Dermis microvascular lymphatic vessel endothelial cell (primary cell): ENCODE measurements around the gene CCDC127. TPM values are rescaled to one million over a fixed set of nuclear protein-coding genes. Genes with fewer than 3 reads are reported as not detected.
"Not testable (repeated sequence)": the region's sequence is repeated elsewhere in the genome, so short reads cannot be mapped to it uniquely, and the experiment has no call there.

Source experiments
- DNase-seq, 2 donors: peaks; one replicate each; pipeline versions ENCODE4 v3.0.0 to v3.0.0-alpha.2; 2010; ENCODE audit warnings: low read depth in 2 of 2
- total RNA-seq: library from RNA; depleted of rRNA; stranded (reverse); fragments of >200 nt; gene quantifications from 2 replicates; pipeline ENCODE4 v1.2.1, GENCODE V29; 2014

The CCDC127 gene
- total RNA-seq, 1 donor from 2014 or later: 3.6 TPM

DNA sequence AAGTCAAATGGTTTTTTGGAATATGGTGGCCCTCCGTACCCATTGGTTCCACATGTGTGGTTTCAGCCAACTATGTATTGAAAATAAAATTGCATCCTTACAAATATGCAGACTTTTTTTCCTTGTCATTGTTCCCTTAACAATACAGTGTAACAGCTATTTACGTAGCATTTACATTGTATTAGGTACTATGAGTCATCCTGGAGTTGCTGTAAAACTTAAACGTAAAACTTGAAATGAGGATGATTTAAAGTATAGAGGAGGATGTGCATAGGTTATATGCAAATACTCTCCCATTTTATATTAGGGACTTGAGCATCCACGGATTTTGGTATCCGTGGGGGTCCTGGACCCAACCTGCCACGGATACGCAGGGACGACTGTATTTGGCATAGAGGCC is 16.5 kb upstream of the CCDC127 start:
- peak in 1 of 2 donors; percentile 20 for DNase-seq

DNA sequence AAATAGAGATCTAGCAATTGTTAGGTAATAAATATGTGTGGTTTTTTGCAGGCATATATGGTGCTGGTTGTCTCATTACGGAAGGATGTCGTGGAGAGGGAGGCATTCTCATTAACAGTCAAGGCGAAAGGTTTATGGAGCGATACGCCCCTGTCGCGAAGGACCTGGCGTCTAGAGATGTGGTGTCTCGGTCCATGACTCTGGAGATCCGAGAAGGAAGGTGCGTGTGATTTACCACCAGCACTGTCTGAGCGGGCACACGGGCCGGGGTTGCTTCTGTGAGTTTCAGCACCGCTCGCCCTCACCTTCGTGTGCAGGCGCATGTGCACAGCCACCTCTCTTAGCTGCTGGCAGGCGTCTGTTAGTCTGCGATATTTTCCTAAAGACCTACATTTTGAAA is 15.5 kb upstream of the CCDC127 start:
- DNase-seq: not testable (repeated sequence)

DNA sequence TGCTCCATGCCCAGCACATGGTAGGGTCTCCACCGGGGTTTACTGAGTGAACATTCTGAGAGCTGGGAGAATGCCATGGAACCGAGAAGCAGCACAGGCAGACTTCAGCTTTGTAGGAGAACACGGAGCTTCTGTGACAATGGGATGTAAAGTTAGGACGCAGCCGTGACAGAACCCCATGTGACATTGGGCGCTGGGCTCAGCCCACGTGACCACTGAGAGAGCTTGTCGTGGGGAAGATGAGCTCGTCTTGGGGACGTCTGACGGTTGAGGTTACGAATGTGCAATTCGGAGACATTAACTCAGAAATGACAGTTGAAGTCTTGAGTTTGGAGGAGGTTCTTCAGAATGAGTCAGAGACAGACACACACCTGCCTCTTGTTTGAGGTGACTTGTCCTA is 13.7 kb upstream of the CCDC127 start:
- DNase-seq: no peak

DNA sequence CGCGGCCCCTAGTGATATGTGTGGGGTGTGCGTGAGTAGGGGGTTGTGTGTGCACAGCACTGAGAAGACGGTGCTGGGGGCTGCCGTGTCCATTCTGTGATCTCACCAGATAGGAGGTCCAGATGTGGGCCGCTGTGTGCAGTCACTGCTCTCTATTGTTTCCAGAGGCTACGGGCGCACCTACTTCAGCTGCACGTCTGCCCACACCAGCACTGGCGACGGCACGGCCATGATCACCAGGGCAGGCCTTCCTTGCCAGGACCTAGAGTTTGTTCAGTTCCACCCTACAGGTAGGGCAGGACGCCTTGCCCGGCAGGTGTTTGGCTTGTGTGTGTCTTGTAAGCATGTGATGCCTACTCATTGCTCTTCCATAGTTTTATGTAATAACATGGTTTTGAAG is 12.8 kb upstream of the CCDC127 start:
- no peak for DNase-seq

DNA sequence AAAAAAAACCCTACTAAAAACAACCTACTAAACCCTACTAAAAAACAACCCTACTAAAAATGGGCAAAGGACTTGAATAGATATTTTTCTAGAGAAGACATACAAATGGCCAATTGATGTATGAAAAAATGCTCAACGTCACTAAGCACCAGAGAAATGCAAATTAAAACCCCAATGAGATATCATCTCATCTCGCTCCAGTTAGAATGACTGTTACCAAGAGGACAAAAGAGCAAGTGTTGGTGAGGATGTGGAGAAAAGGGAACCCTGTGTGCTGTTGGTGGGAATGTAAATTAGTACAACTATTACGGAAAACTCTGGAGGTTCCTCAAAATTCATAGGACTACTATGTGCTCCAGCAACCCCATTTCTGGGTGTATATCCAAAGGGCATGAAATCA is 10.9 kb upstream of the CCDC127 start:
- DNase-seq: no peak

DNA sequence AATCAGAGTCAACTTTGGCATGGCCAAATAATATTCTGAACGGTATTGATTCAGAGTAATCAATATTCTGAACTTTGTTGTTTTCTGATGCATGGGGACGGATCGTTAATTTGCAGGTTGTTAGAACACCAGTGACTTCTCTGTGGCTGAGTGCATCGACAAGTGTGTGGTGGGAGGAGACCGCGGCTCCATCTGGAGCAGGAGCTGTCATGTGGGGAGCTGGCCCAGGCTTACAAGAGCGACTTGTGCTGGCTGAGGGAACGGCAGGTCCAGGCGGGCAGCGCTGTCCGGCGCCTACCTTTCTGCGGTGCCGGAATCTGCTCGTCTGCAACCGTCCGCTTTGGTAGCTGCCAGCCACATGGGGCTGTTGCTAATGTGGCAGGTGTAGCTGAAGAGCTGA is 9.4 kb upstream of the CCDC127 start:
- DNase-seq: not testable (repeated sequence)

DNA sequence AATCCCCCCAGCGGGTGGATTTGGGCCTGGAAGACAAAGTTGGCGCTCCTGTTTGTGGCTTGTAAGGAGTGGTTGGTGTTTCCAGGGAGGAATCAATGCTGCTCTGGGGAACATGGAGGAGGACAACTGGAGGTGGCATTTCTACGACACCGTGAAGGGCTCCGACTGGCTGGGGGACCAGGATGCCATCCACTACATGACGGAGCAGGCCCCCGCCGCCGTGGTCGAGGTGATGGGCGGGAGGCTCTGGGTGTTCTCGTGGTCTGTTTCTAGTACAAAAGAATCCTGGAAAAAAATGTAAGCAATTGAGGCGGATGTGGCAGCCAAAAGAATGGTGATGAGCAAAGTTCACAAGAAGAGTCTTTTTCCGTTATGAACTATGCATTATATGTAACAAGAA is 7.4 kb upstream of the CCDC127 start:
- DNase-seq: no peak

DNA sequence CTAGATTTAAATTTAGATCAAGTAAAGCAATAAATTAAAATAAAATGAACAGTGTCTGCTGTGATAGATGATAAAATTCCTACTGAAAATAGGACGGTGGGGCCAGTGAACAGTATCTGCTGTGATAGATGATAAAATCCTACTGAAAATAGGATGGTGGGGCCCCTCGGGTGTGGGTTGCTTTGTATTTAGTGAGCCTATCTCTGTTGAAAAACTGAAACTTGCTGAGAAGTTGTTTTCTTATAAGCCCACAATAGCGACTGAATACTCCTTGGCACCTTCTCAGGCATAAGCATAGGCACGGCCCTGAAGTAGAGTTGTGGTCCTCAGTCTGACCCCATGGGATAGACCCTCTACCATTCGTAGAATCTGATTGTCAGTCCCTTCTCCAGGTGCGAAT is 5.8 kb upstream of the CCDC127 start:
- no peak for DNase-seq

DNA sequence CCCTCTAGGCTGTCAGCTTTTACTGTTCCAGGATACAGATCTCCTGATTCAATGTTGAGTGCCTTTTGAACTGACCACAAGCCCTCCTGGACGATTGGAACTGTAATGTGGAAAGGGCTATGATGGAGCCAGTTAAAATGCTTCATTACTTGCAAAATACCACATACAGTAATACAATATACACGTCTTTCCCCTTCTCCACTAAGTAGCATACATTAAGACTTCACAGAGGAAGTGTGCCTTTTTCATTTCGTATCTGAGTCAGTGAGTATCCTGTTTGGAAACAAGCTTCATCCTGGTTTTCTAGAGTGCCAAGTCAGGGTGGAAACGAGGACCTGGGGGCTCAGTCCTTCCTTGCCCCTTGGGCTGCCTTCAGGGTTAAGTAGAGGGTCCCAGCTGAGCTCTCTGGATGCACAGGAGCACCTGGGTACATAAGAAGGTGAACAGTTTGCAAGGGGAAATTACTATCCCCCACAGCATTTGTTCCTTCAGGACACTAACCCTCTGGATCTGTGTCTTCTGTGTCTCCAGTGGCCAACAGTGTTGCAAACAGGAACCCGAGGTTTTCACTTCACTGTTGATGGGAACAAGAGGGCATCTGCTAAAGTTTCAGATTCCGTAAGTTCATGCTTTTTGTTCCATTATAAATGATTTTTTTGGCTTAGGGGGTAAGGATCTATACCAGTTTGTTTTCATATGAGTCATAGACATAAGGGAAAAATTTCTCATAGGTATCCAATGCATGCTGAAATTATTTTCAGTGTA is 5.2 kb upstream of the CCDC127 start:
- peak in 1 of 2 donors; percentile 70 for DNase-seq

DNA sequence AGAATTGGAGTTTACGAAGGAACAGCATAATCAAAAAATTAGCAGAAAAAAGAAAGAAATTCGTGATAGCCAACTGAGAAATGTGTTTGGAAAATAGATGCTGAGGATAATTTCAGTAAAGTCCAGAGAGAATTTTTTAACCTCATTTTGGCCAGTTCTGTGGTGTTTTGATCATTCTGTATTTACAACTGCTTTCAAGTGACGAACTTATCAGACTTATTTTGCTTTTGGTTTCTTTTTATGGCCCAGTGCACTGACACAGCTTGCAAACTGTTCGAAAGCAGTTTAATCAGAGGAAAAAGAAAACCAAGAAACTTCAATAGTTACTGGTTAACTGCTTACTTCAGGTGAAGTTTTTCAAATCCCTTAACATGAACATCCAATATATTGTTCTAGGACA is 2.0 kb upstream of the CCDC127 start:
- DNase-seq: no peak

DNA sequence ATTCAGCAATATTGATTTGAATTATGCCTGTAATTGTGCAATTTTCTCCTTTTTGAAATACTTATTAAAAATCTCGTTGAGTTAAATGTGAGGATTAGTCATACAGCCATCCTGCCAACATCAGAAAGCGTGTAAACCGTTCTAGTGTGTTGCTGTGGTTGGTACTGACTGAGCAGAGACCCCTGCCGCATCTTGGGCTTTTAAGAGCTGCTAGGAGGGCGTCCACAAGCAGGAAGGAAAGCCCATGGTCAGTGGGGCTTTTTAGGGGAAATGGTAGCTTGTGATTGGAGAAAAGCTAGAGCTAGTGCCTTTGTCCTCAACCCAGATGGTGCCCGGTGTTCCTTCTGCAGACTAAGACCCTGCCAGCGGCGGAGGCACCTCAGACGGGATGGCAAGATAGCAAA is 1.5 kb upstream of the CCDC127 start:
- peak in 1 of 2 donors; percentile 63 for DNase-seq

DNA sequence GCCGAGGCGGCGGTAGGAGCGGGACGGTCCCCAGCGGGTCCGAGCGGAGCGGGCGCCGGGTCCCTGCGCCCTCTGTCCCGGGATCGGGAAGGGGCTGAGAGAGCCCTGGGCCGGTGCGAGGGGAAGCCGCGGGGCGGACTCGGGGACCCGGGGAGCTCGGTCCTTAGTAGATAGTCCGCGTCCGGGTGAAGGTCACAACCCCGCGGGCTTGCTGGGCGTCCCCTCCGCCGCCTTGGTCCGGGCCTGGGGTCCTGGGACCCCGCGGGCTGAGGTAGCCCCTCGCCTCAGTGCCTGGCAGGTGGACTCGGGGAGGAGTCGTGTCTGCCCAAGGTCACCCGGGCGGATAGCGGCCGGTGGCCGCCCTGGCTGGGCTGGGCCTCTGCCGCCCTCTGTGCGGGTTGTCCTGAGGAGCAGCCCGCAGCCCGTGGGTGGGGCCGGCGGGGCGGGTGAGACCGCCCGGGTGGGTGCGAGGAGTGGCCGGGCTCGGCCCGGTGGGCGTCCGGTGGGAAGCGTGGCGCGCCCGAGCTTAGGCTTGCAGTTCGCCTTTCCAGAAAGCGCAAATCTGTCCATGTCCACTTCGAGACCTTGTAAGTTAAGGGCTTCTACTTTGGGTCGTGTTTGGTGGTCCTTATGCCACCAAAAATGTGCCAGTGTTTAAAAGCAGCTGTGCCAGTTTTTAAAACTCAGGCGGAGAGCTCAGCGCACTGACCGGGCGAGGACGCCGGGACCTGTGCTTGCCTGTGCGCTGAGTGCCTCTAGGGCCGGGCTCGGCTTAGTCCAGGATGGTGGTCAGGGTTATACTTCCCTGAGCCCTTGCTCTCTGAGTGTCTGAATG is 721 bp upstream of the CCDC127 start:
- DNase-seq: peak in 1 of 2 donors; percentile 47

DNA sequence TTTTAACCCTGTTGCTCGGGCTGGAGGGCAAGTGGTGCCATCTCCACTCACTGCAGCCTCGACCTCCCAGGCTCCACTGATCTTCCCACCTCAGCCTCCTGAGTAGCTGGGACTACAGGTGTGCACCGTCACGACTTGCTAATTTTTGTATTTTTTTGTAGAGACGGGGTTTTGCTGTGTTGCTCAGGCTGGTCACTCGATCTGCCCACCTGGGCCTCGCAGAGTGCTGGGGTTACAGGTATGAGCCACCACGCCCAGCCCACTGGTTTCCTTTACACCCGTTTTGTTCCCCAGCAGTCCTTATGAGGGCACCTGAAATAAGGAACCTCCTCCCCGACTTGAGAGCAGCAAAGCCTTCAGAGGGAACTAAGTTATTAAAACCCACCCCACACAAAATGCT is 1.9 kb downstream of the CCDC127 start:
- DNase-seq: not testable (repeated sequence)

DNA sequence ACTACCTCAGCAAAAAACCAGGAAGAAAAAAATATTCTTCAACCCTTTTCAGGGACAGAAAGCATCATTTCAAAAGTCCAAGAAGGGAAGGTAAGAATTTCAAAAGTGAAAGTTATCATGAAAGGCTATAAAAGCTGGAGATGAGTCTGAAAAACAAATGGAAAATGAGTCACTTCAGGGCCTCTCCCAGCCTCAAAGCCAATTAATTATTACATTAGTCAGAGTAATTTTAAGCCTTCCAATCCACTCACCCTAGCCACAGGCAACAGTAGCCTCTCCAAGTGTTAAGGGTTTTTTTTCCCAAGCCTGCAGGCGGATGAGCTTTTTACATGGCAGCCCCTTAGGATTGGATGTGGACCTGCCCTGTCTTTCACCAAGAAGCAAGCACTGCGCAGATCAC is 2.7 kb downstream of the CCDC127 start:
- DNase-seq: not testable (repeated sequence)

DNA sequence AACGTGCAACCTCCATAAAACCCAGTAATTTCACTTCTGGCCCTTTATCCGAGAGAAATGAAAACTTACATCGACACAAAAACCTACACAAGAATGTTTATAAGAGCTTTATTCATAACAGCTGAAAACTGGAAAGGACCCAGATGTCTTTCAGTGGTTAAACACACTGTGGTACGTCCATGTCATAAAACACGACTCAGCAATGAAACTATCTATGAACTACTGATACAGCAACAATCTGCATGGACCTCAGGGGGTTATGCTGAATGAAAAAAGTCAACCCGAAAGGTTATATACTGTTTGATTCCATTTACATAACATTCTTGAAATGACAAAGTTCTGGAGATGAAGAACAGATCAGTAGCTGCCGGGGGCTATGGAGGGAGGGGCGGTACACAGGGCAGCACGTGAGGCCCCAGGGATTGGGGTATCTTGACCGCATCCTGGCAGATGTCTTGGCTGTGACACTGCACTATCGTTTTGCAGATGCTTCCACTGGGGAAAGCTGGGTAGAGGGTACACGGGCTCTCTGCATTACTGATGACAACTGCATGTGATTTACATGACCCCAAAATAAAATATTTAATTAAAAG is 4.1 kb downstream of the CCDC127 start:
- no peak for DNase-seq

DNA sequence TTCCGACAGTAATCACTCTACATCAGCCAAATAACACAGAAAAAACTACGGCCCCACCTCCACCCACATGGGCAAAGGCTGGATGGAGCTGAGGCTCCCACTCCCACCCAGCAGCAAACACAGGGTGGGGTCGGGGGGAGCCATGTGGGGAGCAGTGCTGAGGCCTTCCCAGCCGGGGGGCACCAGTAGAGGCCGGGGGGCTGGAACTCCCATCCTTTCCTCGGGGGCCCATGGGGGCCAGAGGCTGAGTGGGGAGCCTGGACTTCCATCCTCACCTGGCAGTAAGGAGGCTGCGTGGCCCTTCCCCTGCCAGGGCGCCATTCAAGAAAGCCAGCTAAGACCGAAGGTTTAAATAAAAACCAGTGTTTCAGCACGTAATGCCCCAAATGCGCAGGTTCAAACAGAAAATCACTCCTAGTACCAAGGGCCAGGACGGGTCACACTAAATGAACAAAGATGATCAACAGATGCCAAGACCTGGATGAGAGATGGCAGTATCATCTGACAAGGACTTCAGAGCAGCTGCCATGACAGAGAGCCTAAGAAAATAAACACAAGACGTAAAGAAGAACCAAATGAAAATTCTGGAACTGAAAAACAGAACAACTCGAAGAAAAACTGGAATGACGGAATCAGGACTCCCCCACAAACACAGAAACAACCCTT is 9.4 kb downstream of the CCDC127 start:
- DNase-seq: no peak

DNA sequence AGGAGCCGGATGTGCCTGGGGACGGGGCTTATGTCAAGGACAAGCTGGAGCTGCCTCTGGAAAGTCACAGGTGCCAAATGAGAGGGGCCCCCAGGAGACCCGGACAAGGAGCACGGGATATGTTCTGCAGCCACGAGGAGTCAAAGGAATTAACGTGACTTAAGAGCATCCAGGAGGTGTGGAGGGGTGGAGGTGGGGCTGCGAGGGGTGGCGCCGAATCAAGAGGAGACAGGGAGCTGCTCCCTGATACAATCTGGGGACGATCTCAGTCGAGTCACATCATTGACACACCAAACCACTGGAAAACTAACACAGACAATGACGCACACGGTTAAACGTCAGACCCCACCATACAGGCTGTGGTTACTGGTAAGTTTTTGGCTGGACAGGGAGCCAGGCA is 10.4 kb downstream of the CCDC127 start:
- no peak for DNase-seq

DNA sequence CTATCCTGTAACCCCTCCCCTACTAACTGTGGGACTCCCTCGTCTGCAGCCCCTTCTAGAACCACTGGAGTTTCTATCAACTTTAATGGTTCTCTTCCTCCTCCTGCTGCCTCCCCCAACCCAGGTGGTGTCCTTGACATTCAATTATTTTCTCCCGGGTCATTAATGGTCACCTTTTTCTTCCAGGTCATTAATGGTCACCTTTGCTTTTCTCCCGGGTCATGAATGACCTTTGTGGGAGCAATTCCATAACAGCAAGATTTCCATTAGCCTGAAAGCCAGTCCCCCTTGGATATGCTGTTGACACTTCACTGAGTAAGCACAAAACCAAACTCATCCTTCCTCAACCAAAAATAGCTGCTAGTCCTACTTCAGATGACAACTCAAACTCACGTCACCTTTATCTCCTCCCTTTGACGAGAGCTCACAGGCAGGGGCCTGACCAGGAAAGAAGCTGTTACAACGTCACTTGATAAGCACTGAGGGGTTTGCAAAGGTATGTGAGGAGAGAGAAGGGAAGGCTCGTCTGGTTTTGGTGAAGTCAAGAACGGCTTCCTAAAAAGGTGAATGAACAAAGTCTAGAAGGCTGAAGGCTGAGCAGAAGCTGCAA is 10.9 kb downstream of the CCDC127 start:
- DNase-seq: no peak

DNA sequence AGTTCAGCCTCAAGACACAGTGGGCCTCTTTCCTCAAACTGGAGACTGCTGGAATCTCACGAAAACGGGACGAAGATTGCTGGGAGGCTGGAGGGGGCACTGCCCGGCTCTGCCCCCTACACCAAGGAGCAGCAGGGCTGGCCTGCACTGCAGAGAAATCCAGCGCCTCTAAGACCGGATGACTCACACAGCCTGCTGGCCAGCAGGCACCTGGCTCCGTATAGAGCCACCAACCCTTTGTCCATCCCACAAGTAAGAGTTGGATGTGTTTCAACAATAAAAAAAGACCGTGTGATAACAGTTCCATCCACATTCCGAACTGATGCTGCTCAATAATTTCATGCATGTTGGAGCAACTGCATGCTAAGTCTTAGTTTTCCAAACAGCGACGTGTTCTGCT is 11.5 kb downstream of the CCDC127 start:
- DNase-seq: peak in 1 of 2 donors; percentile 47

DNA sequence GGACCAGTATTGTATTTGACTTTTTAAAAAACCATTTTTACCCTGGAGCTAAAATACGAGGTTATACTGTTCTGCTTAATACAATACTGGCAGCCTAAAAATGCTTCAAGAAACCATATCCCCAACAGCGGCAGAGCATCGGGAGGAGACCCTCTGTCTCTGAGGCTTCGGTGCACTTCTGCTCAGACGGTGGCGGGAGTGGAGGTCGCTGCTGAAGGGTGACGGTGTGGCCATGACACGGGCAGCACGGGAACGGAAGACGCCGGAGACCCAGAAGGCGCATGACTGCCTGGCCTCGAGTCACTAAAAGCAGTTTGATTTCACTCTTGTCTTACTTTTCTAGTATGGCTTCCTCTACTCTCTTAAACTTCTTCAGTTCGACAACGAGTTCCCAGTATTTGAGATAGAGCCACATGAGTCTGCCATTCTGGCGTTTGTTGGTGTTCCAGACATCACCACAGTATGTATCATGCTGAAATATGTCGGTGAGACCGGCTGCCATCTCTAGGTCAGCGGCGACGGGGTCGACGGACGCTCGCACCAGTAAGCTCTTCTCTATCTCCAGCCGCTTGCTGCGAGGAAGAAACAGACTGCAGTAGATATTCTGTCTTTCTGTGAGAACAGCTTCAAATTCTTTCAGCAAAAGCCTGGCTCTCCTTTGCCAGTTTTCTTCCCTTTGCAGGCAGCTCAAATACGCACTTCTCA is 12.8 kb downstream of the CCDC127 start:
- no peak for DNase-seq

DNA sequence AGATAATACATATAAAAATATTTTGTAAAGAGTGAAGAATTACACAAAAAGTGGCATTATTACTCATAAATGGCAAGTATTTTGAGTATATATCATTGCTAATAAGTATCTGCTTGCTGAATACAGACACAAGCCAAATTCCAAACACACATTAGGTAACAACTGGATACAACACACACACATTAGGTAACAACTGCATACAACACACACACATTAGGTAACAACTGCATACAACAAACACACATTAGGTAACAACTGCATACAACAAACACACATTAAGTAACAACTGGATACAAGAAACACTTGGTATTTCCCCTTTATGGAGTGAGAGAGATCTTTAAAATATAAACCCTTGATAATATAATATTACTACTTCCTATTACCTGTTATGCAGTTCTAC is 13.5 kb downstream of the CCDC127 start:
- DNase-seq: no peak
